Fibroblast of lung (primary cell): ENCODE measurements around the gene DCAF15.

Source experiments
- CTCF ChIP-seq, 2 donors: IDR thresholded peaks in 1 of 2; conservative IDR thresholded peaks in 1 of 2; 1 replicate in 1 of 2; 2 replicates in 1 of 2; pipeline ENCODE4 v1.5.1; 2011 to 2012; ENCODE audit warnings: low read length in 2 of 2, control low read depth in 1 of 2, inconsistent platforms in 1 of 2, low read depth in 1 of 2, mild to moderate bottlenecking in 1 of 2
- EZH2 ChIP-seq: IDR thresholded peaks from 2 replicates; pipeline ENCODE4 v1.5.1; 2012; ENCODE audit warnings: low read length, control low read depth, mild to moderate bottlenecking; ENCODE audit errors: missing control alignments

- no peak for TF ChIP-seq CTCF (conservative IDR thresholded peaks at IDR 0.05 in 1 of 2, IDR thresholded peaks at IDR 0.05 in 1 of 2; ENCODE audit: low read depth in 1 of 2, low read length in 2 of 2)
- TF ChIP-seq EZH2 = no peak
Observed at GRCh38 chr19:13938301-13939064, 13.8 kb upstream of the DCAF15 start, which contains the start of gene PODNL1.
